GM23338 (cell line): ENCODE data around the gene SCRT2.

Experiments used
- CREB1 ChIP-seq: fragments of 250-450 bp; sonication (Bioruptor Pico); IDR thresholded peaks from 2 replicates; pipeline ENCODE4 v1.5.0; 2020; ENCODE audit warnings: low read depth, mild to moderate bottlenecking, moderate library complexity
- CTCF ChIP-seq, 2 experiments: fragments of 200-600 bp in 1 of 2; sonication (generic) in 1 of 2; conservative IDR thresholded peaks; 2 replicates each; pipeline versions ENCODE4 v1.5.1 to v1.6.1; 2016 to 2017; ENCODE audit warnings: antibody characterized with exemption in 2 of 2, low read depth in 2 of 2, mild to moderate bottlenecking in 2 of 2, moderate library complexity in 1 of 2
- ETS1 ChIP-seq: IDR thresholded peaks from 2 replicates; pipeline ENCODE4 v1.6.1; 2016; ENCODE audit warnings: antibody characterized with exemption
- EZH2 ChIP-seq: fragments of 200-600 bp; sonication (generic); IDR thresholded peaks from one replicate; pipeline ENCODE4 v1.8.0; 2017; ENCODE audit warnings: antibody characterized with exemption, mild to moderate bottlenecking, low read depth; ENCODE audit not compliant: unreplicated experiment
- EZH2phosphoT487 ChIP-seq: fragments of 200-600 bp; sonication (generic); IDR thresholded peaks from one replicate; pipeline ENCODE4 v1.8.1; 2018; ENCODE audit warnings: antibody characterized with exemption; ENCODE audit not compliant: unreplicated experiment
- NANOG ChIP-seq: IDR thresholded peaks from 2 replicates; pipeline ENCODE4 v1.6.1; 2016; ENCODE audit warnings: antibody characterized with exemption, borderline replicate concordance
- POLR2AphosphoS5 ChIP-seq: IDR thresholded peaks from 2 replicates; pipeline ENCODE4 v1.6.1; 2016; ENCODE audit warnings: antibody characterized with exemption, low read depth
- REST ChIP-seq: IDR thresholded peaks from one replicate; pipeline ENCODE4 v1.6.1; 2018; ENCODE audit warnings: antibody characterized with exemption; ENCODE audit not compliant: unreplicated experiment
- STAT1 ChIP-seq: IDR thresholded peaks from one replicate; pipeline ENCODE4 v1.6.1; 2016; ENCODE audit warnings: antibody characterized with exemption; ENCODE audit not compliant: unreplicated experiment
- ZNF114 ChIP-seq: fragments of 250-450 bp; sonication (Bioruptor Pico); IDR thresholded peaks from 2 replicates; pipeline ENCODE4 v1.5.0; 2020; ENCODE audit warnings: mild to moderate bottlenecking, moderate library complexity
- ZNF462 ChIP-seq: fragments of 250-450 bp; sonication (Bioruptor Pico); IDR thresholded peaks from 2 replicates; pipeline ENCODE4 v1.5.0; 2020; ENCODE audit warnings: mild to moderate bottlenecking, moderate library complexity

- TF ChIP-seq ZNF462 (CRISPR knock-in tag), result no peak
- TF ChIP-seq REST, result no peak
- TF ChIP-seq CTCF (conservative IDR thresholded peaks at IDR 0.05; ENCODE audit: low read depth in 2 of 2), result no peak
- TF ChIP-seq EZH2phosphoT487, result no peak
- TF ChIP-seq CREB1, result no peak
- no peak for TF ChIP-seq POLR2AphosphoS5
- TF ChIP-seq EZH2, result no peak
- TF ChIP-seq STAT1, result no peak
- TF ChIP-seq ZNF114 (CRISPR knock-in tag), result no peak
- no peak for TF ChIP-seq NANOG
- no peak for TF ChIP-seq ETS1
These were observed 63.8 kb downstream of the SCRT2 start for GRCh38 chr20:611843-612185.
